ENCODE measurements around the gene TUSC2.
A peak's percentile ranks its signal among the peaks of the same experiment; 100 is the strongest.

Gene TUSC2, protein sequence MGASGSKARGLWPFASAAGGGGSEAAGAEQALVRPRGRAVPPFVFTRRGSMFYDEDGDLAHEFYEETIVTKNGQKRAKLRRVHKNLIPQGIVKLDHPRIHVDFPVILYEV

DNA sequence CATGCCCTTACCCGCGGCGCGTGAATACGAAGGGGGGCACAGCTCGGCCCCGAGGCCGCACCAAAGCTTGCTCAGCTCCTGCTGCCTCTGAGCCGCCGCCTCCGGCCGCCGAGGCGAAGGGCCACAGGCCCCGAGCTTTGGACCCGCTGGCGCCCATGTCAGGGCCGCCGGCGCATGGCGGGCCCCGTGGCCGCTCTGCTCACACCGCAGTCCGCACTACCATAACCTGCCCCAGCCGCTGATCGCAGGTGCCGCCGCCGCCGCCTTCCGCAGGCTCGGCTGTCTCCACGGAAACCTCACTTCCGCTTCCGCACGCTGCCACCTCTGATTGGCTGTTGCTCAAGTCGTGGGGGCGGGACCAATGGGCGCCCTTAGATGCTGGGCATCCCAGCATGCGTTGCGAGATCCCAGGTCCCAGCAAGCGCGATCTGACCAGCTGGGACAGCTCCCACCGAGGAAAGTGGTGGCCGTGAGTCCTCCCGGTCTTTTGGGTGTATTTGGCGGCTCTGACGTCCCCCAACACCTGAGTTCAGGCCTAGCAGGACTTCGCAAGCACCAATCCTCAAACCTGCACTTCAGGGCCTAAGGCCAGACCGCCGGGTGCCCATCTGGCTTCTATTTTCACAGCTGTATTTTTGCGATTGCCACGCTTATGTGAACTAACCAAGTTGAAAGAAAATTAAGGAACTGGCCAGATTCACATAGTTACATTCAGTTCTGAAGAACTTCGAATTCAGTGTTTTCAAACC lies at the start of gene TUSC2:
Gene TUSC2 (minus strand): TSS at position 281 of the 749 bp plus-strand sequence. CDS start 124 bp downstream, at position 157.
- Histone ChIP-seq H3K4me2 (ENCODE audit: low read depth, low read length, poor library complexity, severe bottlenecking) (peak within 1 kb of the TSS; percentile 70), H4K20me1 (ENCODE audit: low read depth, low read length) (no peaks in the 10 kb centered on the region), H3K36me3 (ENCODE audit: low read length) (peaks cover 6% of the 10 kb centered on the region; the same call in 1 of the 2 replicates), H3K4me3 (ENCODE audit: insufficient read depth, low read length, poor library complexity, severe bottlenecking) (peak within 1 kb of the TSS; percentile 86), H3K9ac (ENCODE audit: low read length) (peak within 1 kb of the TSS; percentile 91), H3K79me2 (ENCODE audit: insufficient read depth, low read length) (peaks cover 15% of the 10 kb centered on the region), H3K27ac (ENCODE audit: low read depth, low read length) (peak within 1 kb of the TSS; percentile 33), H2AFZ (ENCODE audit: low read depth, low read length, severe bottlenecking) (peak within 1 kb of the TSS; percentile 17), H3K9me2 (replicated peaks; ENCODE audit: insufficient read depth, low read length) (no peaks in the 10 kb centered on the region), H3F3A (ENCODE audit: insufficient read depth) (peaks cover 12% of the 10 kb centered on the region), H3K9me3 (ENCODE audit: insufficient read depth, low read length) (no peaks in the 10 kb centered on the region), H3K27me3 (ENCODE audit: low read length) (no peaks in the 10 kb centered on the region)
- no peak for TF ChIP-seq EZH2phosphoT487 (conservative IDR thresholded peaks at IDR 0.05; ENCODE audit: low read length)
- TF ChIP-seq, protein P1, sequence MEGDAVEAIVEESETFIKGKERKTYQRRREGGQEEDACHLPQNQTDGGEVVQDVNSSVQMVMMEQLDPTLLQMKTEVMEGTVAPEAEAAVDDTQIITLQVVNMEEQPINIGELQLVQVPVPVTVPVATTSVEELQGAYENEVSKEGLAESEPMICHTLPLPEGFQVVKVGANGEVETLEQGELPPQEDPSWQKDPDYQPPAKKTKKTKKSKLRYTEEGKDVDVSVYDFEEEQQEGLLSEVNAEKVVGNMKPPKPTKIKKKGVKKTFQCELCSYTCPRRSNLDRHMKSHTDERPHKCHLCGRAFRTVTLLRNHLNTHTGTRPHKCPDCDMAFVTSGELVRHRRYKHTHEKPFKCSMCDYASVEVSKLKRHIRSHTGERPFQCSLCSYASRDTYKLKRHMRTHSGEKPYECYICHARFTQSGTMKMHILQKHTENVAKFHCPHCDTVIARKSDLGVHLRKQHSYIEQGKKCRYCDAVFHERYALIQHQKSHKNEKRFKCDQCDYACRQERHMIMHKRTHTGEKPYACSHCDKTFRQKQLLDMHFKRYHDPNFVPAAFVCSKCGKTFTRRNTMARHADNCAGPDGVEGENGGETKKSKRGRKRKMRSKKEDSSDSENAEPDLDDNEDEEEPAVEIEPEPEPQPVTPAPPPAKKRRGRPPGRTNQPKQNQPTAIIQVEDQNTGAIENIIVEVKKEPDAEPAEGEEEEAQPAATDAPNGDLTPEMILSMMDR (IDR thresholded peaks at IDR 0.05; ENCODE audit: insufficient read depth, low read length, poor library complexity, severe bottlenecking), result no peak

DNA sequence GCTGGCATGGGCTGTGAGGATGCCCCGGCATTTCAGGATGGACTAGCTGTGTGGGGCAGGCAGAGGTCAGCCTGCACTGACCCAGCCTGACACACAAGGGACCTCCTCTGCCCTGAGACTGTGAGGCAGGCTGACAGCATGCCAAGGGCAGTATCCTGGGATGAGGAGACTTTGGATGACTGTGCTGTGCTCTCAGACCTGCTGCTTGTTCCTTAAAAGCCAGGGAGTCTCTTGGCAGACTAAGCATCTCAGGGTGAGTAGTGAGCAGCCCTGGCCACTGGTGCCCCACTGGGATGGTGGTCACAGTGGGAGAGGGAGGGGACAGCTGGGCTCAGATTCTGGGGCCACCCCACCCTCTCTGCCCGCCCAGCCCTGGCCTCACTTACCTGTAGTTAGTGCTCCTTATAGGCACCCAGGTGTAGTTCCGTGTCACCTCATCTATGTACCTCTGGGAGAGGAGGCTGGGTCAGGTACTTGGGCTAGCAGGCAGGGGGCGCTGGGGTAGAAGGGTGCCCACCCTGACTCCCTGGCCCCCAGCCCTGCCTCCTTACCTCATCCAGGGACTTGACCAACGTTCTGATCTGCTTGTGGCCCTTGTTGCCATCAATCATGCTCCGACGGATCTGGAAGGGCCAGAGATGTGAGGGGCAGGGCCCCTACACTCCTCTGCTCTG lies 47.4 kb upstream of the TUSC2 start:
- TF ChIP-seq, protein P1 (IDR thresholded peaks at IDR 0.05; ENCODE audit: insufficient read depth, low read length, poor library complexity, severe bottlenecking), result no peak
- no peak for TF ChIP-seq EZH2phosphoT487 (conservative IDR thresholded peaks at IDR 0.05; ENCODE audit: low read length)
- no peak overlapping the region for H3K4me2 ChIP-seq (ENCODE audit: low read depth, low read length, poor library complexity, severe bottlenecking)
- H4K20me1 ChIP-seq (ENCODE audit: low read depth, low read length), result no peaks in the 10 kb centered on the region
- H3K27ac ChIP-seq (ENCODE audit: low read depth, low read length), result no peak overlapping the region
- H3K9me2 ChIP-seq (replicated peaks; ENCODE audit: insufficient read depth, low read length), result no peaks in the 10 kb centered on the region
- no peak overlapping the region for H3K9ac ChIP-seq (ENCODE audit: low read length)
- no peaks in the 10 kb centered on the region for H3K36me3 ChIP-seq (ENCODE audit: low read length)
- H2AFZ ChIP-seq (ENCODE audit: low read depth, low read length, severe bottlenecking), result no peak overlapping the region
- H3K4me3 ChIP-seq (ENCODE audit: insufficient read depth, low read length, poor library complexity, severe bottlenecking), result no peak overlapping the region
- no peaks in the 10 kb centered on the region for H3K79me2 ChIP-seq (ENCODE audit: insufficient read depth, low read length)
- no peaks in the 10 kb centered on the region for H3K27me3 ChIP-seq (ENCODE audit: low read length)
- no peaks in the 10 kb centered on the region for H3K9me3 ChIP-seq (ENCODE audit: insufficient read depth, low read length)
- H3F3A ChIP-seq (ENCODE audit: insufficient read depth), result no peaks in the 10 kb centered on the region

DNA sequence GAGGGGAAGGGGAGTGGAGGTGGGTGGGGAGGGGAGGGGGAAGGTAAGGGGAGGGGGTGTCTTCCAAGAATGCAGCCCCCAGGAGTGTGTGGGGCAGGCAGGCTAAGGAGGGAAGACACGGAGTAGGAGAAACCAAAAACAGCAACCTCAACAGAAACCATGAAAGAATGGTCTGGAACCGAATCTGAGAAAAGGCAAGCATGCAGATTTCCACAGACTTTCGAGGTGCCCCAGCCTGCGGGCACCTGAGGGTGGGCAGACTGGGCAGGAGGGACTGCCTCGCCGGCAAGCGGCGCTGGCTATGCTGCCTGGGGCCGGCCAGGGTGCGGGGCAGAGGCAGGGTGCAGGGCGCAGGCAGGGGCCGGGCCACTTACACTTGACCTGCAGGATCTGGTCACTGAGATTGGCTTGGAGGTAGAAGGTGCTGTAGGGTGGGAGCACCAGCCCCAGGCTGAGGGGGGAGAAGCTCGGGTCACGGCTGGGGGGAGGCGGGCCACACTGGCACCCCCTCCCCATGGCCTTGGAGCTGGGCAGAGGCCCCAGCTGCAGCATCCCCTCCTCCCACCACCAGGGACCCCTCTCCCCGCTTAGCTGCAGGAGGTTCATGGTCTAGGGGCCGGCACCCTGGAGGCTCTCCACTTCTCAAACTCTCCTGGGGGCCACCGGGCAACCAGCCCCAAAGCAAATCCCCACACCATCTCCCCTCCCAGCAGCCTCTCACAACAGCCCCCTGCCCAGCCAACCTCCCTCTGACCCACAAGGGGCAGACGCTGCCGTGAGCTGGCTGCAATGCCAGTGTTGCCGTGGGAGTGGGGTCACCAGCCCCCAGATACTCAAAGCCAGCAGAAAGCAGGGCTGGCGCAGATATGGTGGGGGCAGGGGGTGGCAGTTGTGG lies 46.6 kb upstream of the TUSC2 start:
- no peak overlapping the region for H3K4me2 ChIP-seq (ENCODE audit: low read depth, low read length, poor library complexity, severe bottlenecking)
- no peak overlapping the region for H3K9ac ChIP-seq (ENCODE audit: low read length)
- no peak overlapping the region for H3K4me3 ChIP-seq (ENCODE audit: insufficient read depth, low read length, poor library complexity, severe bottlenecking)
- H3K79me2 ChIP-seq (ENCODE audit: insufficient read depth, low read length), result no peaks in the 10 kb centered on the region
- H3F3A ChIP-seq (ENCODE audit: insufficient read depth), result no peaks in the 10 kb centered on the region
- H3K36me3 ChIP-seq (ENCODE audit: low read length), result no peaks in the 10 kb centered on the region
- H3K9me3 ChIP-seq (ENCODE audit: insufficient read depth, low read length), result no peaks in the 10 kb centered on the region
- H3K27ac ChIP-seq (ENCODE audit: low read depth, low read length), result no peak overlapping the region
- no peaks in the 10 kb centered on the region for H3K9me2 ChIP-seq (replicated peaks; ENCODE audit: insufficient read depth, low read length)
- no peaks in the 10 kb centered on the region for H4K20me1 ChIP-seq (ENCODE audit: low read depth, low read length)
- H2AFZ ChIP-seq (ENCODE audit: low read depth, low read length, severe bottlenecking), result no peak overlapping the region
- no peaks in the 10 kb centered on the region for H3K27me3 ChIP-seq (ENCODE audit: low read length)
- no peak for TF ChIP-seq EZH2phosphoT487 (conservative IDR thresholded peaks at IDR 0.05; ENCODE audit: low read length)
- TF ChIP-seq, protein P1 (IDR thresholded peaks at IDR 0.05; ENCODE audit: insufficient read depth, low read length, poor library complexity, severe bottlenecking), result no peak

Measured in SU-DHL-6 (cell line).